Astrocyte (in vitro differentiated cells and primary cell): Measurements from ENCODE around the gene C10orf67.

Experiments used
- CTCF ChIP-seq: IDR thresholded peaks from 2 replicates; pipeline ENCODE4 v1.5.1; 2011; ENCODE audit warnings: low read depth, mild to moderate bottlenecking, inconsistent platforms, low read length, moderate library complexity; ENCODE audit not compliant: insufficient read depth
- EZH2 ChIP-seq: IDR thresholded peaks from 2 replicates; pipeline ENCODE4 v1.6.1; 2012; ENCODE audit warnings: mild to moderate bottlenecking, low read length, inconsistent platforms; ENCODE audit not compliant: insufficient read depth

GRCh38 chr10:23275355-23275754 lies 69.2 kb downstream of the C10orf67 start:
- TF ChIP-seq CTCF (no peak), EZH2 (no peak)
